ENCODE measurements around the gene ZNF487. TPM values are rescaled to one million over a fixed set of nuclear protein-coding genes. Genes with fewer than 3 reads are reported as not detected.
"Not testable (repeated sequence)": the region's sequence is repeated elsewhere in the genome, so short reads cannot be mapped to it uniquely, and the experiment has no call there.

The ZNF487 gene
- total and polyA plus RNA-seq, 3 experiments from 2014 or later = 1.5 to 7.9 (median 4.2) TPM

DNA sequence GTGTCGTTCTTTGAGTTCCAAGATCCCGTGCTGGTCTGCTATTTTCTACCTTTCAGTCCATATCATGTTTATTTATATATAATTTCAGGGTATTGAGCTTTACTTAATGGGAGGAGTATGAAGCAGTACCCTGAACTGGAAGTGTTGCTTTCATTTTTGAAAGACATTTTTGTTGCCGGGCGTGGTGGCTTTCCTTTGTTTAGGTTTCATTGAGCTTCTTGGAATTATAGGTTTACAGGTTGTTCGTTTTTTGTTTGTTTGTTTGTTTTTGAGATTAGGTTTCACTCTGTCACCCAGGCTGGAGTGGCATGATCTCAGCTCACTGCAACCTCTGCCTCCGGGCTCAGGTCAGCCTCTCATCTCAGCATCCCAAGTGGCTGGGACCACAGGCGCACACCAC lies 7.4 kb downstream of the ZNF487 start:
- no peaks in the 10 kb centered on the region for H3K36me3 ChIP-seq (ENCODE audit: insufficient read depth, low read length)
- no peaks in the 10 kb centered on the region for H3K9me3 ChIP-seq (ENCODE audit: low read length)
- H3K27me3 Mint-ChIP-seq = no peaks in the 10 kb centered on the region
- peak overlapping the region in 2 of 8 donors; percentile 33 to 50 for H3K27ac Mint-ChIP-seq
- no peak for DNase-seq
- ChIA-PET CTCF (interaction anchor here (0.6 to 1.1 kb wide), 3 partner anchors 9 to 18 kb away, joined by 3 read pairs; no protein-coding TSS in a partner anchor), POLR2A (no interaction called here)
- H3K4me1 Mint-ChIP-seq = peaks cover 14 to 18% (median 17%) of the 10 kb centered on the region in 3 donors
- peaks cover 0 to 7% (median 5%) of the 10 kb centered on the region in 5 donors for H3K9me3 Mint-ChIP-seq
- peaks cover 5 to 13% (median 8%) of the 10 kb centered on the region in 3 donors for H3K36me3 Mint-ChIP-seq
- peak overlapping the region in 1 of 7 donors; percentile 59 for H3K4me3 Mint-ChIP-seq
- no peaks in the 10 kb centered on the region for H3K4me1 ChIP-seq (ENCODE audit: insufficient read depth, low read length)
- no peaks in the 10 kb centered on the region for H3K27me3 ChIP-seq (ENCODE audit: insufficient read depth, low read length, poor library complexity, severe bottlenecking)
- no peak overlapping the region for H3K4me3 ChIP-seq (ENCODE audit: low read length)
- H3K27ac ChIP-seq (ENCODE audit: low read depth, low read length) = no peak overlapping the region

- H3K27ac ChIP-seq (ENCODE audit: low read depth, low read length) = no peak overlapping the region
- H3K9me3 ChIP-seq (ENCODE audit: low read length) = no peaks in the 10 kb centered on the region
- H3K4me1 ChIP-seq (ENCODE audit: insufficient read depth, low read length) = no peaks in the 10 kb centered on the region
- Mint-ChIP-seq H3K4me1 (peaks cover 11 to 14% (median 13%) of the 10 kb centered on the region in 3 donors), H3K27ac (peak overlapping the region in 4 of 8 donors; percentile 33 to 66 (median 48)), H3K9me3 (peaks cover 0 to 7% (median 5%) of the 10 kb centered on the region in 5 donors), H3K27me3 (no peaks in the 10 kb centered on the region), H3K4me3 (peak overlapping the region in 2 of 7 donors; percentile 11 to 34), H3K36me3 (peaks cover 5 to 13% (median 8%) of the 10 kb centered on the region in 3 donors)
- POLR2A ChIA-PET = no interaction called here
- no peaks in the 10 kb centered on the region for H3K27me3 ChIP-seq (ENCODE audit: insufficient read depth, low read length, poor library complexity, severe bottlenecking)
- H3K4me3 ChIP-seq (ENCODE audit: low read length) = no peak overlapping the region
- DNase-seq = no peak
- CTCF ChIA-PET = interaction anchor here (0.8 to 1.1 kb wide), 2 partner anchors 10 to 18 kb away, joined by 3 read pairs; no protein-coding TSS in a partner anchor
- no peaks in the 10 kb centered on the region for H3K36me3 ChIP-seq (ENCODE audit: insufficient read depth, low read length)
These were observed 8.1 kb downstream of the ZNF487 start for GRCh38 chr10:43444897-43445466.

DNA sequence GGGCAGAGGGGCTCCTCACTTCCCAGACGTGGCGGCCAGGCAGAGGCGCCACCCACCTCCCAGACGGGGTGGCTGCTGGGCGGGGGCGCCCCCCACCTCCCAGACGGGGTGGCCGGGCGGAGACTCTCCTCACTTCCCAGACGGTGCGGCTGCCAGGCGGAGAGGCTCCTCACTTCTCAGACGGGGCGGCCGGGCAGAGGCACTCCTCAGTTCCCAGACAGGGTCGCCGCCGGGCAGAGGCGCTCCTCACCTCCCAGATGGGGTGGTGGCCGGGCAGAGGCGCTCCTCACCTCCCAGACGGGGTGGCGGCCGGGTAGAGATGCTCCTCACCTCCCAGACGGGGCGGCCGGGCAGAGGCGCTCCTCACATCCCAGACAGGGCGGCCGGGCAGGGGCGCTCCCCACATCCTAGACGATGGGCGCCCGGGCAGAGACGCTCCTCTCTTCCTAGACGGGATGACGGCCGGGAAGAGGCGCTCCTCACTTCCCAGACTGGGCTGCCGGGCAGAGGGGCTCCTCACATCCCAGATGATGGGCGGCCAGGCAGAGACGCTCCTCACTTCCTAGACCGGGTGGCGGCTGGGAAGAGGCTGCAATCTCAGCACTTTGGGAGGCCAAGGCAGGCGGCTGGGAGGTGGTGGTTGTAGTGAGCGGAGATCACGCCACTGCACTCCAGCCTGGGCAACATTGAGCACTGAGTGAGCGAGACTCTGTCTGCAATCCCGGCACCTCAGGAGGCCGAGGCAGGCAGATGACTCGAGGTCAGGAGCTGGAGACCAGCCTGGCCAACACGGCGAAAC lies 9.5 kb downstream of the ZNF487 start:
- H3K4me3 Mint-ChIP-seq; H3K27ac ChIP-seq (ENCODE audit: low read depth, low read length); H3K27me3 Mint-ChIP-seq; H3K36me3 ChIP-seq (ENCODE audit: insufficient read depth, low read length); H3K9me3 Mint-ChIP-seq; H3K4me3 ChIP-seq (ENCODE audit: low read length); H3K4me1 ChIP-seq (ENCODE audit: insufficient read depth, low read length); H3K27me3 ChIP-seq (ENCODE audit: insufficient read depth, low read length, poor library complexity, severe bottlenecking); POLR2A ChIA-PET; H3K27ac Mint-ChIP-seq; DNase-seq; H3K9me3 ChIP-seq (ENCODE audit: low read length): not testable (repeated sequence)
- peaks cover 5 to 13% (median 8%) of the 10 kb centered on the region in 3 donors for H3K36me3 Mint-ChIP-seq
- CTCF ChIA-PET = interaction anchor here (1.4 kb wide), 1 partner anchor 39 kb away, joined by 5 read pairs; no protein-coding TSS in a partner anchor
- peaks cover 11 to 13% (median 11%) of the 10 kb centered on the region in 3 donors for H3K4me1 Mint-ChIP-seq

DNA sequence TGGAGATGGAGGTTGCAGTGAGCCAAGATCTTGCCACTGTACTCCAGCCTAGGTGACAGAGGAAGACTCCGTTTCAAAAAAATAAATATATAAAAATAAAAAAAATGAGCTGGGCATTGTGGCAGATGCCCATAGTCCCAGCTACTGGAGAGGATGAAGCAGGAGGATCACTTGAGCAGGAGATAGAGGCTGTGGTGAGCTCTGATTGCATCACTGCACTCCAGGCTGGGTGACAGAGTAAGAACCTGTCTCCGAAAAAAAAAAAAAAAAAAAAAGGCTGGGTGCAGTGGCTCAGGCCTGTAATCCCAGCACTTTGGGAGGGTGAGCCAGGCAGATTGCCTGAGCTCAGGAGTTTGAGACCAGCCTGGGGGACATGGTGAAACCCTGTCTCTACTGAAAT lies 11.8 kb downstream of the ZNF487 start:
- POLR2A ChIA-PET = interaction anchor here (0.6 to 0.7 kb wide), 2 partner anchors 12 to 181 kb away, joined by 3 to 5 read pairs; no protein-coding TSS in a partner anchor
- Histone ChIP-seq H3K9me3 (ENCODE audit: low read length) (no peaks in the 10 kb centered on the region), H3K36me3 (ENCODE audit: insufficient read depth, low read length) (no peaks in the 10 kb centered on the region), H3K4me3 (ENCODE audit: low read length) (no peak overlapping the region), H3K27ac (ENCODE audit: low read depth, low read length) (no peak overlapping the region), H3K27me3 (ENCODE audit: insufficient read depth, low read length, poor library complexity, severe bottlenecking) (no peaks in the 10 kb centered on the region), H3K4me1 (ENCODE audit: insufficient read depth, low read length) (peaks cover 27% of the 10 kb centered on the region)
- peaks cover 5 to 13% (median 8%) of the 10 kb centered on the region in 3 donors for H3K36me3 Mint-ChIP-seq
- H3K4me3 Mint-ChIP-seq = no peak overlapping the region
- no peak for DNase-seq
- peaks cover 33 to 36% (median 33%) of the 10 kb centered on the region in 3 donors for H3K4me1 Mint-ChIP-seq
- peaks cover 0 to 7% (median 5%) of the 10 kb centered on the region in 5 donors for H3K9me3 Mint-ChIP-seq
- CTCF ChIA-PET = interaction anchor here (1.4 kb wide), 2 partner anchors 45 to 183 kb away, joined by 3 read pairs; no protein-coding TSS in a partner anchor
- H3K27ac Mint-ChIP-seq = no peak overlapping the region
- no peaks in the 10 kb centered on the region for H3K27me3 Mint-ChIP-seq

DNA sequence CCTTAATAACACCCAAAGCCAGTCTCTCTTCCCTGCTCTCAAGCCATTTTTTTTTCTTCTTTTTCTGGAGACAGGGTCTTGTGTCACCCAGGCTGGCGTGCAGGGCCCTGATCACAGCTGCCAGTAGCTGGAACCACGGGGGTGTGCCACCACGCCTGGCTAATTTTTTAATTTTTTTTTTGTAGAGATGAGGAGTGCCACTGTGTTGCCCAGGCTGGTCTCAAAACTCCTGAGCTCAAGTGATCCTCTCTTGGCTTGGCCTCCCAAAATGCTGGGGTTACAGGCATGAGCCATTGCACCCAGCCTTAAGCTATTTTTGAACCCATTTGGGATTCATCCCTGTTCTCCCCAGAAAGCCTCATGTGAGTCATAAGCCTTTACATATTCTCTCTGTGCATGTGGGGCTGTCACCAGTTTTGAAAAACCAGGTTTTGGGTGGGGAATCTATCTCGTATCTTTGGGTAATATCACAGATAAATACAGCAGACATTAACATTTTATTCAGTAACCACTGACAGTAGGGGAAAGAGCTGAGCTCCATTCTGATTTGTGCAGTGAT lies 15.5 kb downstream of the ZNF487 start:
- Histone ChIP-seq H3K27ac (ENCODE audit: low read depth, low read length) (no peak overlapping the region), H3K36me3 (ENCODE audit: insufficient read depth, low read length) (no peaks in the 10 kb centered on the region), H3K4me3 (ENCODE audit: low read length) (peak overlapping the region; percentile 40), H3K27me3 (ENCODE audit: insufficient read depth, low read length, poor library complexity, severe bottlenecking) (no peaks in the 10 kb centered on the region), H3K4me1 (ENCODE audit: insufficient read depth, low read length) (peaks cover 51% of the 10 kb centered on the region), H3K9me3 (ENCODE audit: low read length) (no peaks in the 10 kb centered on the region)
- ChIA-PET POLR2A (interaction anchor here (1.0 to 1.8 kb wide), 3 partner anchors 16 to 45 kb away, joined by 3 to 6 read pairs (median 4); partner anchors contain the start of genes HNRNPF and ZNF487), CTCF (interaction anchor here (1.8 kb wide), 1 partner anchor 15 kb away, joined by 8 read pairs; the partner anchor contains the start of gene ZNF487)
- H3K36me3 Mint-ChIP-seq = peaks cover 0 to 9% (median 3%) of the 10 kb centered on the region in 3 donors
- DNase-seq = no peak
- peaks cover 0 to 4% (median 0%) of the 10 kb centered on the region in 5 donors for H3K9me3 Mint-ChIP-seq
- peak overlapping the region; percentile 95 to 98 (median 96) for H3K27ac Mint-ChIP-seq
- H3K27me3 Mint-ChIP-seq = no peaks in the 10 kb centered on the region
- peaks cover 41 to 51% (median 46%) of the 10 kb centered on the region in 3 donors for H3K4me1 Mint-ChIP-seq
- H3K4me3 Mint-ChIP-seq = peak overlapping the region; percentile 74 to 83 (median 76)

DNA sequence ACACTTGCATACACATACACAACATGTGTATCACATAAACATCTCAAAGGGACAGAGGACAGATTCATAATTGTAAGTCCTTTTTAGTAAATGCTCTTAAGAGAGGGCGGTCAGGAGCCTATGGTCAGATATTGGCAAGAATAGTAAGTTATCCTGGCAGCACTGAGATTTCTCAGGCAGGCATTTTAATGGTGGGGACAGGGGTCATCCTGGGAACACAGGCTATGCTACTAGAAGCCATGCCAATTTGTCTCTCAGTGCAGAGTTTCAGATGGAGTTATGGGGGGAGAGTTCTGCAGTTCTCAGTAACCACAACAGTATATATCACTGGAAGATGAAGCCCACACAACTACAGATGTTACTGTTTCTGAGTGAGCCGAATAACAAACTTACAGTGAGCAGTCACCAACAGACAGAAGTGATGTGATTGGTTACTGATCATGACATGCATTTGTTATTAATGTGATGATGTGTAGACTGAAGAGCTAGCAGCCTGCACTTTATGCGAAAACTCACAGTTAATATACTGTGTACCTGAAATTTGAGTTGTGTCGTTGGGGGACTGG lies 16.4 kb downstream of the ZNF487 start:
- Mint-ChIP-seq H3K27me3 (no peaks in the 10 kb centered on the region), H3K4me1 (peaks cover 38 to 55% (median 51%) of the 10 kb centered on the region in 3 donors), H3K36me3 (peaks cover 0 to 7% (median 0%) of the 10 kb centered on the region in 3 donors), H3K4me3 (peak overlapping the region; percentile 36 to 83 (median 77)), H3K27ac (peak overlapping the region; percentile 95 to 98 (median 96)), H3K9me3 (peaks cover 0 to 4% (median 0%) of the 10 kb centered on the region in 5 donors)
- Histone ChIP-seq H3K36me3 (ENCODE audit: insufficient read depth, low read length) (no peaks in the 10 kb centered on the region), H3K27ac (ENCODE audit: low read depth, low read length) (no peak overlapping the region), H3K4me1 (ENCODE audit: insufficient read depth, low read length) (peaks cover 51% of the 10 kb centered on the region), H3K27me3 (ENCODE audit: insufficient read depth, low read length, poor library complexity, severe bottlenecking) (no peaks in the 10 kb centered on the region), H3K9me3 (ENCODE audit: low read length) (no peaks in the 10 kb centered on the region), H3K4me3 (ENCODE audit: low read length) (peak overlapping the region; percentile 1)
- ChIA-PET CTCF (interaction anchor here (0.8 to 1.3 kb wide), 3 partner anchors 21 to 187 kb away, joined by 3 to 4 read pairs (median 3); no protein-coding TSS in a partner anchor), POLR2A (interaction anchor here (1.1 to 1.8 kb wide), 2 partner anchors 46 to 48 kb away, joined by 3 to 6 read pairs; no protein-coding TSS in a partner anchor)
- DNase-seq = peak in 1 of 5 donors; percentile 26

GRCh38 chr10:43454025-43454424 lies 17.1 kb downstream of the ZNF487 start:
- H3K4me1 Mint-ChIP-seq = peaks cover 40 to 62% (median 58%) of the 10 kb centered on the region in 3 donors
- CTCF ChIA-PET = interaction anchor here (0.8 to 1.3 kb wide), 3 partner anchors 22 to 188 kb away, joined by 3 to 4 read pairs (median 3); no protein-coding TSS in a partner anchor

More at GRCh38 chr10:43454025-43454424, 17.1 kb downstream of the ZNF487 start:
- H3K9me3 ChIP-seq (ENCODE audit: low read length); H3K27me3 Mint-ChIP-seq; H3K36me3 Mint-ChIP-seq; H3K27me3 ChIP-seq (ENCODE audit: insufficient read depth, low read length, poor library complexity, severe bottlenecking); H3K9me3 Mint-ChIP-seq; DNase-seq; H3K36me3 ChIP-seq (ENCODE audit: insufficient read depth, low read length): not testable (repeated sequence)
- Histone ChIP-seq H3K27ac (ENCODE audit: low read depth, low read length) (peak overlapping the region; percentile 92), H3K4me3 (ENCODE audit: low read length) (peak overlapping the region; percentile 95), H3K4me1 (ENCODE audit: insufficient read depth, low read length) (peaks cover 51% of the 10 kb centered on the region)
- POLR2A ChIA-PET = interaction anchor here (0.6 to 1.1 kb wide), 3 partner anchors 48 to 815 kb away, joined by 3 read pairs; partner anchors contain the start of gene ZNF239
- Mint-ChIP-seq H3K4me3 (peak overlapping the region; percentile 94 to 99 (median 98)), H3K27ac (peak overlapping the region; percentile 97 to 100 (median 99))
